ENCODE results near the gene S100P.
A peak's percentile ranks its signal among the peaks of the same experiment; 100 is the strongest.
"Not testable (repeated sequence)": the region's sequence is repeated elsewhere in the genome, so short reads cannot be mapped to it uniquely, and the experiment has no call there.

The S100P gene

DNA sequence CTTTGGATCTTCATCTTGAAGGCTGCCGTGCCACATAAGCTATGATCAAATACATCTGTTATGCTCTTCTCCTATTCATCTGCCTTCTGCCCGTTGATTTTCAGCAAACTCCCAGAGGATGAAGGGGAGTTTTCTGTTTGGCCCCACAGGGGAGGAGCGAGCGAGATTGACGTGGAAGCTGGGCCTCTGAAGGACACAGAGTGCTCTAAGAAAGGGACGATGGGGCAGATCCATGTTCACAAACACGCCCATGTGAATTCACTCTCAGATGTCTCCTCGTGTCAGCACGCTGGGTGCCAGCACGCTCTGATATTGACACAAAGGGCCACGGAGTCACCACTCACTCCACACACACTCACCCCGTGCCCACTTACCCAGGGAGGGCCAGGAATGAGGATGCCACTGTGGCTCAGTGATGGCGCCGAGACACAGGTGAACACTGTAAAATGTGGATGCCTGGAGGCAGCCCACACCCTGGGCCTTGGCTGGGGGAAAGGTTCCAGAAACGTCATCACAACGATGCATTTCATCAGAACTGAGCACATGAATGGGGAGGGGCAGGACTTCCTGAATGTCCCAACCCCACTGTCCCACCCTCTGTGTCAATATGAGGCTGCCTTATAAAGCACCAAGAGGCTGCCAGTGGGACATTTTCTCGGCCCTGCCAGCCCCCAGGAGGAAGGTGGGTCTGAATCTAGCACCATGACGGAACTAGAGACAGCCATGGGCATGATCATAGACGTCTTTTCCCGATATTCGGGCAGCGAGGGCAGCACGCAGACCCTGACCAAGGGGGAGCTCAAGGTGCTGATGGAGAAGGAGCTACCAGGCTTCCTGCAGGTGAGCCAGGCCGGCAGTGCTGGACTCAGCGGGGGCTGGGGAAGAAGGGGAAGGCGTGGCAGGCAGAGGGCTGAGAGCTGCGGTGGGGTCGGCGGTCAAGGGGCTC, at the start of gene S100P:
Gene S100P, plus strand, starts transcription at position 648 of the 946 bp plus-strand sequence. Its CDS starts 55 bp downstream, at position 703.
- DNase-seq, result no peak

DNA sequence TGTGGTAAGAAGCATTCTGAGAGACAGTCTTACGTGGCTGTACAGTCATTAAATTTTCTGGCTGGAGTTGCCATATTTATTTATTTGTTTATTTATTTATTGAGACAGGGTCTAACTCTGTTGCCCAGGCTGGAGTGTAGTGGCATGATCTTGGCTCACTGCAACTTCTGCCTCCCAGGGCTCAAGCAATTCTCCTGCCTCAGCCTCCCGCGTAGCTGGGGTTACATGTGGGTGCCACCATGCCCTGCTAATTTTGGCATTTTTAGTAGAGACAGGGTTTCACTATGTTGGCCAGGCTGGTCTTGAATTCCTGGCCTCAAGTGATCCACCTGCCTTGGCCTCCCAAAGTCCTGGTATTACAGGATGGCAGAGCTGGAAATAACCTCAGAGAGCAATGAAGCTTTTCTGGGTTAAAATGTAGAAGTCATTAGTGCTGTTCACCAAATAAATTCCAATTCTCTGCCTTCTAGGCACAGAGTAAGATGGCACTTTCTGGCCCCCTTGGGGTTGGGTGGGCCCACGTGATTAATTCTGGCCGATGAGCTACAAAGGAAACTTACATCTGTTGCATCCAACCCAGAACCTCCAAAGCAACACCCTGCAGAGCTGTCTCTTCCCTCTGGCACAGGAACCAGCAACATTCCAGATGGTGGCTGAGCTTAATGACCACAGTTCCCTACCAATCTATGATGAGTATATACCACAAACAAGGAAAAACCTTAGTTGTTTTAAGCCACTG, 48.7 kb upstream of the S100P start:
- DNase-seq, result no peak

DNA sequence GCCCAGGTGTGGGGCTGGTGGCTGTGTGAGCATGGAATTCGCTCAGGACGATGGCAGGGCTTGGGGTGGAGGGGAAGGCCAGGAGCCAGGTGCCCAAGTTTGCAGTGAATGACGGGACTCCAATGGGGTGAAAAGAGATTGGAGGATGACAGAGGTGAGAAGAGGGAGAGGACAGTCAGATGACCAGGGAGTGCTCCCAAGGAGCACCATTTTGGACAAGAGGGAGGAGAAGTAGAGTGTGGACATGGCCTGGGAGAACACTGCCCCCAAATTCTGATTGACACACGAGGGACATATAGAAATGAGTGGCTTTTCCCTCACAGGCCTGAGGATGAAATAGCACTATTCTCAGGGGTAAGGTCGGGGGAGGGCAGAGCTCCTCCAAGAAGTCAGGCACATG, 46.5 kb upstream of the S100P start:
- DNase-seq, result no peak

DNA sequence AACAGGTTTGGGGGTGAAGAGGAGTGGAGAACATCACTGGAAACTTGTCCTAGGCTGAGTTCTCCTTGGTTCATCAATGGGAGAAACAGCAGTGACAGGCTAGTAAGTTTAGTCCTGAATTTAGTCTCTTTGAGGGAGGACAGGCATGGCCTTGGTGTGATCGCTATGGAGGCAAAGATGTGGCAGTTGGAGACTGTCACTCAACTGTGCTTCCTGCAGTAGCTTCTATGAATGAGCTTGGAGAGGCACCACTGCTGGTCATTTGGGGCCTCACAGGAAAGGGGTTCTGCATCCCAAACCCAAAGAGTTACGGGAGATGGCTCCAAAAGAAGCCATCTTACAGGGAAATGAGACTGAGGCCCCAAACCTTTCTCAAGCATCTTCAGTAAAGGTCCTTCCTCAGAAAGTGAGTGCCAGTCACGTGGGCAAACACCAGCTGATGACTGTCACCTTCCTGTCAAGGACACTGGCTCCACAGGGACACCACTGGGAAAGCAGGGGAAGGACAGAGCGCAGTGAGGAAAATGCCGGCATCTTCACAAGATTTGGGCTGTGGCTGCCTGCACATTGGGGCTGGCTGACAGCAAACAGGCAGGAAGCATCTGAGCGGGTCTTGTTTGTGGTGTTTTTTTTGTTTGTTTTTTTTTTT, 46.0 kb upstream of the S100P start:
- DNase-seq, result no peak

DNA sequence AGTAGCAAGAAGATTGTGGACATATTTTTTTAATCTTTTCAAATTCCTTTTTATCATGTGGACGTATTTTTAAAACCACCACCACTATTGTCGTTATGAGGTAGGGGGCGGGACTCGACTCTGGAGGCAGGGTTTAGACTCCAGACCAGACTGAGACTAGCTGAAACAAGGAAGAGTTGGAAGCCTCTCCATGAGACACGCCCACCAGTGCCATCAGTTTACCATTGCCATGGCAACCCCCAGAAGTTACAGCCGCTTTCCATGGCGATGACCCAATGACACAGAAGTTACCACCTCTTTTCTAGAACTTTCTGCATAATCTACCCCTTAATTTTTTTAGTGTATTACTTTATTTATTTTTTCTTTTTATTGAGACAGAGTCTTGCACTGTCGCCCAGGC, 44.5 kb upstream of the S100P start:
- DNase-seq, result no peak

DNA sequence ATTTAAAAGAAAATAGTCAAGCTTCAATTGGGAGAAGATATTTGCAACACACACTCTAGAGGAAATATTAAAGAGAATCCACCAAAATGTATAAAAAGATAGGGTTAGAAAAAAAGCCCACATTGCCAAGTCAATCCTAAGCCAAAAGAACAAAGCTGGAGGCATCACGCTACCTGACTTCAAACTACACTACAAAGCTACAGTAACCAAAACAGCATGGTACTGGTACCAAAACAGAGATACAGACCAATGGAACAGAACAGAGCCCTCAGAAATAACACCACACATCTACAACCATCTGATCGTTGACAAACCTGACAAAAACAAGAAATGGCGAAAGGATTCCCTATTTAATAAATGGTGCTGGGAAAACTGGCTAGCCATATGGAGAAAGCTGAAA, 39.5 kb upstream of the S100P start:
- not testable (repeated sequence) for DNase-seq

DNA sequence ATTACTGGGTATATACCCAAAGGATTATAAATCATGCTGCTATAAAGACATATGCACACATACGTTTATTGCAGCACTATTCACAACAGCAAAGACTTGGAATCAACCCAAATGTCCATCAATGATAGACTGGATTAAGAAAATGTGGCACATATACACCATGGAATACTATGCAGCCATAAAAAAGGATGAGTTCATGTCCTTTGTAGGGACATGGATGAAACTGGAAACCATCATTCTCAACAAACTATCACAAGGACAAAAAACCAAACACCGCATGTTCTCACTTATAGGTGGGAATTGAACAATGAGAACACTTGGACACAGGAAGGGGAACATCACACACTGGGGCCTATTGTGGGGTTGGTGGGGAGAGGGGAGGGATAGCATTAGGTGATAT, 38.4 kb upstream of the S100P start:
- not testable (repeated sequence) for DNase-seq

DNA sequence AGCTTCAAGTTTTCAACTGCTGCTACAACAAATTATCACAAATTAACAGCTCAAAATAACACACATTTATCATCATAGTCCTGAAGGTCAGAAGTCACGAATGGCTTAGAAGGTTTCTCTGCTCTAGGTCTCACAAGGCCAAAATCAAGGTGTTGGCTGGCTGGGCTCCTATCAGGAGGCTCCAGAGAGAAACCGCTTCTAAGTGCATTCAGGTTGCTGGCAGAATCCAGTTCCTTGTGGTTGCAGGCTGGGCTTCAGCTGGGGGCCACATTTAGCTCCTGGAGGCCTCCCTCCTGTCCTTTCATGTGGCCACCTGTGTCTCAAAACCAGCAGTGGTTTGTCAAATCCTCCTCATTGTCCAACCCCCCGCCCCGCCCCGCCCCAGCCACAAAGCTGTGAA, 37.8 kb upstream of the S100P start:
- no peak for DNase-seq

- DNase-seq, result no peak
Measured at GRCh38 chr4:6657242-6658208, 36.2 kb upstream of the S100P start.

DNA sequence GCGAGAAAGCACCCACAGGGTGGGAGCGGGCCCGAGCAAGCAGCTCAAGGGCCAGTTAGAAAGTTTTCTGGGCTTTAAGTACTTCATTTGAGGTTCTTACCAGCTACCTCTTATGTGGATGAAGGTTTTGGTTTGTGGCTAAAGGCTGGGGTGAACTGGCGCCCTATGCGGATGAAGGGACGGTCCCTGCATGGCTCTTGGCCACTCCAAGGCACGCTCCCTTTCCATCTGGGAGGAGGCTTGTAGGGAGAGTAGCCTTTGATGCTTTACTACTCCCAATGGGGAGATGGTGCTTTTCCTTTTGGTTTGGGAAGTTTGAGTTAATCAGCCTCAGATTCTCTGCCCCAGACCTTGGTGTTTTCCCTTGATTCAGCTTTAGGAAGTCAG, 35.5 kb upstream of the S100P start:
- DNase-seq, result no peak

DNA sequence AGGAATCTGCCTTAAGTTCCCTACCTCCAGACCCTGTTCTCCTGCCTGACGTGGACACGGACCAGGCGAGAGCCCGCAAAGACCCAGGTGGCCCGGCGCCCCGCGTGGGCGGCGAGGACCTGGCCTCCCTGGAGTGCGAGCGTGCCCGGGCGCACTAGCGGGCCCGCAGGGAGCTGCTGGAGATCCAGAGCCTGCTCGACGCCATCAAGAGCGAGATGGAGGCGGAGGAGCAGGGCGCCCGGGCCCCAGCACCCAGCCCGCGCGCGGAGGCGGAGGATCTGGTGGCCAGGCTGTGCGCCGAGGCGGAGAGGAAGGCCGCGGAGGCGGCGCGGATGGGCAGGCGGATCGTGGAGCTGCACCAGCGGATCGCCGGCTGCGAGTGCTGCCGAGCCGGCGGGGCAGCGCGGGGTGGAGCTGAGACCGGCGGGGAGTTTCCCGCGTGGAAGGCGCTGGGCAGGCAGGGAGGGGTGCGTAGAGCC, 35.0 kb upstream of the S100P start:
- no peak for DNase-seq

DNA sequence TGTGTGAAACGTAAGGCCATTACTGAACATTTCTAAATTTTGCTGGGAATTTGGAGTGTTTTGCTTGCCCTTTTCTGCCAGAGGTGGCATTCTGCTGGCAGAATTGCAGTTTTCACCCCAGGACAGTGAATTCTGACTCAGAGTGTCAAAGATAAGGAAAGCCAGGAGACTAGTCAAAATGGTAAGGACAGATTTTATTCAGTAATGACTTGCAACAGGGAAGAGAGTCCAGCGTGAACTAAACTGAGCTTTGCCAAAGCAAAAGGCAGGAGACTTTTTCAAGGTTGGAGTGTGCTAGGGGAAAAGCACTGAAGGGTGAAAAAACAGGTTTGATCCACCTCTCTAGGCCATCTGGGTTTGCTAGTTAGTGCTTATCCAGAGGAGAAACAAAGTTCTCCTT, 33.8 kb upstream of the S100P start:
- DNase-seq, result no peak

GRCh38 chr4:6660430-6660829, 33.2 kb upstream of the S100P start:
- no peak for DNase-seq

- no peak for DNase-seq
Measured at GRCh38 chr4:6662591-6662990, 31.1 kb upstream of the S100P start.

- no peak for DNase-seq
Measured at GRCh38 chr4:6663596-6664393, 29.9 kb upstream of the S100P start.

GRCh38 chr4:6665320-6665654, 28.4 kb upstream of the S100P start:
- DNase-seq, result no peak

- DNase-seq, result no peak
Measured at GRCh38 chr4:6668391-6668790, 25.3 kb upstream of the S100P start.

DNA sequence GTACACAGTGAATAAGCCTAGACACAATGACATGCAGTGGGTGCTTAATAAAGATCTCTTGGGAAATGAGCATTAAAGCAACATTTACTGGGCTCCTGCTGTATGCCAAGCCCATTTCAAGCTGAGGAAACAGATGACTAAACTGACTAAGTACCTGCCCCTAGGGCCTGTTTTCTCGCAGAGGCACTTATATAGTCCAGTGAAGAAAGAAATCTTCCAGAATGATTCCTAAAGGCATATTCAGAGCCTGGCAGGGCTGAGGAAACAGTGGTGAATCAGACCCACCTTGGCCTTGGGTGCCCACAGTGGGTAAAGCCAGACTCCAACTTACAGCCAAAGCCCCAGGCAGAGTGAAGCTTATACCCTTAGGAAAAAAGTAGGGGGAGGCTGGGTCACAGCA, 22.0 kb upstream of the S100P start:
- DNase-seq, result no peak

DNA sequence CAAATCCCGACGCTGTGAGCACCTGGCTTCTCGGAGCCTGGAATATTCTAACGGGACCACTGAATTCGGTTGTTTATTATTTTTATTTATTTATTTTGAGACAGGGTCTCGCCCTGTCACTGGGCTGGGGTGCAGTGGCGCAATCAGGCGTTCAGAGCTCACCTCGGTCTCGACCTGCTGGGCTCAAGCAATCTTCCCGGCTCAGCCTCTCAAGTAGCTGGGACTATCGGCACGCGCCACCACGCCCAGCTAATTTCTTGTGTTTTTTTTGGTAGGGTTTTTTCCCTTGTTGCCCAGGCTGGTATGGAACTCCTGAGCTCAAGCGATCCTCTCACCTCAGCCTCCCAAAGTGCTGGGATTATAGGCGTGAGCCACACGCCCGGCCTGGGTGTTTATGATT, 21.5 kb upstream of the S100P start:
- DNase-seq, result no peak

- DNase-seq, result not testable (repeated sequence)
Measured at GRCh38 chr4:6672541-6673190, 21.0 kb upstream of the S100P start.

DNA sequence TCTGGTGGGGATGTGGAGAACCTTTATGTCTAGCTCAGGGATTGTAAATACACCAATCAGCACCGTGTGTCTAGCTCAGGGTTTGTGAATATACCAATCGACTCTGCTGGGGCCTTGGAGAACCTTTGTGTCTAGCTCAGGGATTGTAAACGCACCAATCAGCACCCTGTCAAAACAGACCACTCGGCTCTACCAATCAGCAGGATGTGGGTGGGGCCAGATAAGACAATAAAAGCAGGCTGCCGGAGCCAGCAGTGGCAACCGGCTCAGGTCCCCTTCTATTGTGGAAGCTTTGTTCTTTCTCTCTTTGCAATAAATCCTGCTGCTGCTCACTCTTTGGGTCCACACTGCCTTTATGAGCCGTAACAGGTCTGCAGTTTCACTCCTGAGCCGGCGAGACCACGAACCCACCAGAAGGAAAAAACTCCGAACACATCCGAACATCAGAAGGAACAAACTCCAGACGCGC, 20.5 kb upstream of the S100P start:
- DNase-seq, result peak in 1 of 2 experiments; percentile 12

Data from SW 1271 (cell line).